Large intestine (tissue), 3 donors: ENCODE measurements around the gene CHD2. TPM values are rescaled to one million over a fixed set of nuclear protein-coding genes. Genes with fewer than 3 reads are reported as not detected.

ENCODE experiments used
- DNase-seq, 2 donors: peaks; one replicate each; pipeline versions ENCODE4 v3.0.0 to v3.0.0-alpha.2; 2013
- H3K27ac ChIP-seq: one replicate; pipeline ENCODE4 v1.5.1; 2013; ENCODE audit warnings: low read length
- H3K27me3 ChIP-seq: 2 replicates; pipeline ENCODE4 v1.6.1; 2013; ENCODE audit warnings: low read length; ENCODE audit not compliant: control insufficient read depth, insufficient read depth
- H3K36me3 ChIP-seq: 2 replicates; pipeline ENCODE4 v1.6.1; 2013; ENCODE audit warnings: low read length; ENCODE audit not compliant: control insufficient read depth, insufficient read depth
- H3K4me1 ChIP-seq: one replicate; pipeline ENCODE4 v1.6.1; 2013; ENCODE audit warnings: low read length; ENCODE audit not compliant: control insufficient read depth, insufficient read depth
- H3K4me3 ChIP-seq: one replicate; pipeline ENCODE4 v1.5.1; 2013; ENCODE audit warnings: low read length
- H3K9me3 ChIP-seq: one replicate; pipeline ENCODE4 v1.6.1; 2013; ENCODE audit warnings: mild to moderate bottlenecking, low read depth, low read length, moderate library complexity; ENCODE audit not compliant: control insufficient read depth
- WGBS: methylation state at CpG from one replicate; pipeline ENCODE4 v1.1.5; 2013; ENCODE audit warnings: low lambda C conversion rate; ENCODE audit not compliant: insufficient coverage; 5-methylcytosine and 5-hydroxymethylcytosine counted together
- polyA plus RNA-seq: library from polyadenylated mRNA; unstranded; fragments of 120-200 nt; gene quantifications from one replicate; pipeline ENCODE4 v1.2.1, GENCODE V29; 2013

The CHD2 gene
- polyA plus RNA-seq, 1 donor = 75.7 TPM

- Histone ChIP-seq H3K36me3 (peaks cover 7% of the 10 kb centered on the region), H3K27ac (no peak overlapping the region), H3K27me3 (peaks cover 3% of the 10 kb centered on the region), H3K4me3 (no peak overlapping the region), H3K9me3 (no peaks in the 10 kb centered on the region), H3K4me1 (no peaks in the 10 kb centered on the region)
- no CpG with 5 or more reads among the region's 13 CpGs for WGBS
- DNase-seq = no peak
Measured at GRCh38 chr15:93041159-93041547, 141.0 kb downstream of the CHD2 start.

DNA sequence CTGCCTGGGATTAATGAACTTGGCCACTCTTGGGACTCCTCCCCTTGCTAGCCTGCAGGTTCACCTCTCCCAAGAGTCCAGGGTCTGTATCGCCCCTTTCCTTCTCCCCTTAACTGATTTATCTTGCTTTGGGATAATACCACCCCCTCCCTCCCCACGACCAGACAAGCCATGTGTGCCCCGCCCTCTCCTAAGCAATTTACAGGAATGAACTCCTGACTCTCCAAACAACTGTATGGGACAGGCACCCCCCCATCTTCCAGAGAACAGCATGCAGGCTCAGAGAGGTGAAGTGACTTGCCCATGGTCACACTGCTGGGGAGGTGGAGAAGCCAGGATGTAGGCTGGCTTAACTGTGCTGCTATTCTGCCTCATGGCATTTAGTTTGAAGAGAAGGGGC is 142.1 kb downstream of the CHD2 start:
- no peak overlapping the region for H3K4me3 ChIP-seq
- no peaks in the 10 kb centered on the region for H3K9me3 ChIP-seq
- no peak overlapping the region for H3K27ac ChIP-seq
- H3K4me1 ChIP-seq = no peaks in the 10 kb centered on the region
- WGBS = no CpG with 5 or more reads among the region's 3 CpGs
- H3K36me3 ChIP-seq = peaks cover 13% of the 10 kb centered on the region
- no peak for DNase-seq
- peaks cover under 1% of the 10 kb centered on the region for H3K27me3 ChIP-seq

- DNase-seq = no peak
Measured at GRCh38 chr15:93042691-93043378, 142.7 kb downstream of the CHD2 start.

GRCh38 chr15:93043621-93044300 is 143.6 kb downstream of the CHD2 start:
- WGBS = no CpG with 5 or more reads among the region's 12 CpGs
- no peak overlapping the region for H3K27ac ChIP-seq
- H3K4me3 ChIP-seq = no peak overlapping the region
- peaks cover 13% of the 10 kb centered on the region for H3K36me3 ChIP-seq
- peaks cover 2% of the 10 kb centered on the region for H3K9me3 ChIP-seq
- no peaks in the 10 kb centered on the region for H3K4me1 ChIP-seq
- H3K27me3 ChIP-seq = no peaks in the 10 kb centered on the region
- no peak for DNase-seq

More at GRCh38 chr15:93042691-93043378, 142.7 kb downstream of the CHD2 start:
- WGBS = no CpG with 5 or more reads among the region's 18 CpGs
- Histone ChIP-seq H3K36me3 (peaks cover 13% of the 10 kb centered on the region), H3K27me3 (no peaks in the 10 kb centered on the region), H3K4me3 (no peak overlapping the region), H3K27ac (no peak overlapping the region), H3K9me3 (no peaks in the 10 kb centered on the region), H3K4me1 (no peaks in the 10 kb centered on the region)

- H3K27ac ChIP-seq = no peak overlapping the region
Measured at GRCh38 chr15:93044301-93045190, 144.4 kb downstream of the CHD2 start.

DNA sequence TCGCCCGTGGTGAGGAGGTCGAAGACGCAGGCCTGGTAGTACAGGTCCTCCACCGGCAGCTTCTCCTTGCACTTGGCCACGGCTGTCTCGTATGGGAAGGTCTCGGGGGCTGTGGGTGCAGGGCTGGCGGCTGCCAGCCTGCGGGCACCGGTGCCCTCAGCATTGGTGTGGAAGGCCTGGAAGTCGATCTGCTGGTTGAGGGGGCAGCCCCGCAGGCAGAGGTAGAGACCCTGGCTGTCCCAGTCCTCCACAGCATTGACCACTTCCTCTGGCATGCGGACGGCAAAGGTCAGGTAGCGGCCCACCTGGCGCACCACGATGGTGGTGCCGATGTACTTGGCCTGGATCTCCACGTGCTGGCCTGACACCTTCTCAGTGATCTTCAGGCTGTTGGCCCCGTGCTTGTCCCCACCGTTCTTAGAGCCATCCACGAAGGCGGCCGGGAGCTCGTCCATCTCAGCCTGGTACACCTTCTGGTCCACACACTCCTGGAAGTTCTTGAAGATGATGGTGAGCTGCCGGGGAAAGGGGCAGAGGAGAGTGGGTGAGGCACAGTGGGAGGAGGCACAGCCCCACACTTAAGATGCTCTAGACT is 145.2 kb downstream of the CHD2 start:
- Histone ChIP-seq H3K4me1 (no peaks in the 10 kb centered on the region), H3K9me3 (peaks cover 2% of the 10 kb centered on the region), H3K36me3 (peaks cover 21% of the 10 kb centered on the region), H3K27ac (no peak overlapping the region), H3K4me3 (no peak overlapping the region), H3K27me3 (no peaks in the 10 kb centered on the region)
- no peak for DNase-seq
- WGBS = no CpG with 5 or more reads among the region's 27 CpGs

More at GRCh38 chr15:93044301-93045190, 144.4 kb downstream of the CHD2 start:
- Histone ChIP-seq H3K4me3 (no peak overlapping the region), H3K27me3 (no peaks in the 10 kb centered on the region), H3K36me3 (peaks cover 16% of the 10 kb centered on the region), H3K4me1 (no peaks in the 10 kb centered on the region), H3K9me3 (peaks cover 2% of the 10 kb centered on the region)
- DNase-seq = no peak
- WGBS = no CpG with 5 or more reads among the region's 46 CpGs

- H3K27me3 ChIP-seq = no peaks in the 10 kb centered on the region
- 100% methylated on average over 1 of the region's 4 CpGs for WGBS
- no peak overlapping the region for H3K4me3 ChIP-seq
- peaks cover 21% of the 10 kb centered on the region for H3K36me3 ChIP-seq
- H3K27ac ChIP-seq = no peak overlapping the region
- H3K4me1 ChIP-seq = no peaks in the 10 kb centered on the region
- H3K9me3 ChIP-seq = peaks cover 2% of the 10 kb centered on the region
- no peak for DNase-seq
Measured at GRCh38 chr15:93046120-93046519, 146.0 kb downstream of the CHD2 start.

- Histone ChIP-seq H3K4me3 (no peak overlapping the region), H3K4me1 (no peaks in the 10 kb centered on the region), H3K27ac (no peak overlapping the region), H3K9me3 (peaks cover 2% of the 10 kb centered on the region), H3K36me3 (peaks cover 21% of the 10 kb centered on the region), H3K27me3 (no peaks in the 10 kb centered on the region)
- no CpG with 5 or more reads among the region's 7 CpGs for WGBS
- no peak for DNase-seq
Measured at GRCh38 chr15:93046721-93047120, 146.6 kb downstream of the CHD2 start.

GRCh38 chr15:93047621-93048425 is 147.7 kb downstream of the CHD2 start:
- no CpG with 5 or more reads among the region's 18 CpGs for WGBS
- no peaks in the 10 kb centered on the region for H3K27me3 ChIP-seq
- H3K27ac ChIP-seq = no peak overlapping the region
- H3K36me3 ChIP-seq = peaks cover 21% of the 10 kb centered on the region
- H3K4me3 ChIP-seq = no peak overlapping the region
- DNase-seq = no peak
- H3K9me3 ChIP-seq = peaks cover 2% of the 10 kb centered on the region
- no peaks in the 10 kb centered on the region for H3K4me1 ChIP-seq
